NCI-H446 (cell line): ENCODE measurements around the gene LIM2.
"Not testable (repeated sequence)": the region's sequence is repeated elsewhere in the genome, so short reads cannot be mapped to it uniquely, and the experiment has no call there.

Source experiments
- DNase-seq, 2 experiments: peaks; one replicate each; lab custom pipeline; 2025; lab: John Stamatoyannopoulos, UW

The LIM2 gene, protein sequence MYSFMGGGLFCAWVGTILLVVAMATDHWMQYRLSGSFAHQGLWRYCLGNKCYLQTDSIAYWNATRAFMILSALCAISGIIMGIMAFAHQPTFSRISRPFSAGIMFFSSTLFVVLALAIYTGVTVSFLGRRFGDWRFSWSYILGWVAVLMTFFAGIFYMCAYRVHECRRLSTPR

DNA sequence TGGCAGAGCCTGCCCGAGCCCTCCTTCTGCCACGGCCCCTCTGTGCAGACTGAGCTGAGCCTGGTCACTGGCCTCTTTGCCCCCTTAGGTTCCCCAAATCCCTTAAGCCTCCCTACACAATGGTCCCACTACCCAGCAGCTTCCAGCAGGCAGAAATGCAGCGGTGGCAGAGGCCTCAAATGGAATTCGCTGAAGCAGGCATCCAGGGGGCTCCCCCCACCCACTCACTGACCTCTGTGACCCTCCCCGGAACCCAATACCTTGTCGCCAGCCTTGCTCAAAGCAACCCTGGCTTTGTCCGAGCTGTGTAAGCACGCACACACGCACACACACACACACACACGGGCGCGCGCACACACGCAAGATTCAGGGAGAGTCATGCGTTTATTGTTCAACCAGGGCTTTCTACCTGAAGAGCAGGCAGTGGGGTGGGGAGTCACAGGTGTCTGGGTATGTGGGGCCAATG is at the start of gene LIM2:
TSS of gene LIM2 (minus strand) at position 51 of the 466 bp plus-strand sequence. CDS start 531 bp downstream, outside the sequence.
- no peak for DNase-seq

DNA sequence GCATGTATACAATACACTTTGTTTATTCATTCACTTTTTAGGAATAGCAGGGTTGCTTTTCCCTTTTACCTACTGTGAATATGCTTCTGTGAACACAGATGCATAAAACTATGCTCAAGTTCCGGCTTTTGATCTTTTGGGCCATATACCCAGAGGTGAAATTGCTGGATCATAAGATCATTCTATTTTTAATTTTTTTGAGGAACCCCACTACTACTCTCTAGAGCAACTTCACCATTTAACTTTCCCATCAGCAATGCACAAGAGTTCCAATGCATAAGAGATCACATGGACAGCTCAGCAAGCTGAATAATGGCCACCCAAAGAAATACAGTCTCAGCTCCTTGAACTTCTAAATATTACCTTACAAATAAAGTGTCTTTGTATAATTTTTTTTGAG is 46.7 kb upstream of the LIM2 start:
- no peak for DNase-seq

DNA sequence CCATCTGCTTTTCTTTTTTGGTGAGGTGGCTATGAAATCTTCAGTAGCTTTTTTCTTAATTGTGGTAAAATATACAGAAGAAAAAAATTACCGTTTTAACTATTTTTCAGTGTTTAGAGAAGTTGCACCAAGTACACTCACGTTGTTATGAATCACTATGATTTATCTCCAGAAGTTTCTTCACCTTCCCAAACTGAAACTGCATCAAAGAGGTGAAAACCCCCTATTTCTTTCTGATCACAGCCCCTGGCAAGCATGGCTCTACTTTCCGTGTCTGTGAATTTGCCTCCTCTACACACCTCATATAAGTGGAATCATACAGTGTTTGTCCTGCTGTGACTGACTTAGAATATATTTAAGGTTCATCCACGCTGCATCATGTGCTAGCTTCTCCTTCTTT is 45.3 kb upstream of the LIM2 start:
- DNase-seq: no peak

DNA sequence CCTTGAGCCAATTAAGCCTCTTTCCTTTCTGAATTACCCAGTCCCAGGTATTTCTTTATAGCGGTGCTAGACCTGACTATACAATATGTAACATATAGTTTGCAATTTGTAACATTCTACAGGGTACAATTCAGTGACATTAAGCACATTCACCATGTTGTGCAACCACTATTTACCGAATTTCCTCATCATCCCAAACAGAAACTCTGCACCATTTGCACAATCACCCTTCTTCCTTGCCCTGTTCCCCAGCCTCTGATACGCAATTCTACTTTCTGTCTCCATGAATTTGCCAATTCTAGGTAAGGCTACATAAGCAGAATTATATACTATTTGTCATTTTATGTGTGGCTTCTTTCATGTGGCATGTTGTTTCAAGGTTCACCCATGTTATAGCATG is 43.4 kb upstream of the LIM2 start:
- DNase-seq: no peak

DNA sequence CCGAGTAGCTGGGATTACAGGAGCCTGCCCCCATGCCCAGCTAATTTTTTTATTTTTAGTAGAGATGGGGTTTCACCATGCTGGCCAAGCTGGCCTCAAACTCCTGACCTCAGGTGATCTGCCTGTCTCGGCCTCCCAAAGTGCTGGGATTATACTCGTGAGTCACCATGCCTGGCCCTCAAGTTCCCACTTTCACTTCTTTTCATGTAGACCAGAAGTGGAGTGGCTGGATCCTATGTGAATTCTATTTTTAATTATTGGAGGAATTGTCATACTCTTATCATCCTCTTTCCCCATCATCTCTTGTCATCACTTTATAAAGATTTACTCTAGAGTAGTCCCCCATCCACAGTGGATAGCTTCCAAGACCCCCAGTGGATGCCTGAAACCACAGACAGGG is 42.4 kb upstream of the LIM2 start:
- no peak for DNase-seq

DNA sequence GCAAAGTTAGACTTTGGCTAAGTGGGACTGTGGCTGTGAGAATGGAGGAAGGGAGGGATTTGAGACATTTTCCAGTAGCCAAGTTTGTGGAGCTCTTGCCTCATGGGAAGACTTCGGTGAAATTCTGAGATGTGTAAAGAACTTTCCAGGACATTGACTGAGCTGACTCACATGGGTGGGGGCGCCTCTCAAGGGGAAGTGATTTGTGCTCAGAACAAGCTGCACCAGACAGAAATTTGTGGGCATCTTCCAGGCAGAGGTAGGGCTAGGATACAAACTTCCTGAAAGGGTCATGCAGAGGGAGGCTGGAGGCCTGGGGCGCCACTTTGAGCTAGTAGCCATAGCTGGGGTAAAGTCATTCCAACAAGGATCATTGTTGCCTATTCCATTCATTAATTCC is 39.4 kb upstream of the LIM2 start:
- no peak for DNase-seq

DNA sequence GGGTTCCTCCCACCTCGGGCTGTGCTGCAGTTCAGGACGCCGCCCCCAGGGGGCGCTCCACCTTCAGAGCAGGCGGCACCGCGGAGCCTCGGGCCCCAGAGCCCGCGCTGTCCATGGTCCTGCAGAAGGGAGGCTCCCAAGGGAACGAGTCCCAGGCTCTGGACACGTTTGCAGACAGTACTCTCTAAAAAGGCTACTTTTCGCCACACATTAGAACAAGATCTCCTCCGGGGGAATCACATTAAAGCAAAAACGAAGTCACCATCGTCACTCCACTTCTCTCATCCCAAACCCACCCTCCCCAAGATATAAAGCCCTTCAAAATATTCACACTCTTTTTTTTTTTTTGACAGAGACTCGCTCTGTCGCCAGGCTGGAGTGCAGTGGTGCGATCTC is 34.3 kb upstream of the LIM2 start:
- peak; percentile 21 to 69 for DNase-seq

DNA sequence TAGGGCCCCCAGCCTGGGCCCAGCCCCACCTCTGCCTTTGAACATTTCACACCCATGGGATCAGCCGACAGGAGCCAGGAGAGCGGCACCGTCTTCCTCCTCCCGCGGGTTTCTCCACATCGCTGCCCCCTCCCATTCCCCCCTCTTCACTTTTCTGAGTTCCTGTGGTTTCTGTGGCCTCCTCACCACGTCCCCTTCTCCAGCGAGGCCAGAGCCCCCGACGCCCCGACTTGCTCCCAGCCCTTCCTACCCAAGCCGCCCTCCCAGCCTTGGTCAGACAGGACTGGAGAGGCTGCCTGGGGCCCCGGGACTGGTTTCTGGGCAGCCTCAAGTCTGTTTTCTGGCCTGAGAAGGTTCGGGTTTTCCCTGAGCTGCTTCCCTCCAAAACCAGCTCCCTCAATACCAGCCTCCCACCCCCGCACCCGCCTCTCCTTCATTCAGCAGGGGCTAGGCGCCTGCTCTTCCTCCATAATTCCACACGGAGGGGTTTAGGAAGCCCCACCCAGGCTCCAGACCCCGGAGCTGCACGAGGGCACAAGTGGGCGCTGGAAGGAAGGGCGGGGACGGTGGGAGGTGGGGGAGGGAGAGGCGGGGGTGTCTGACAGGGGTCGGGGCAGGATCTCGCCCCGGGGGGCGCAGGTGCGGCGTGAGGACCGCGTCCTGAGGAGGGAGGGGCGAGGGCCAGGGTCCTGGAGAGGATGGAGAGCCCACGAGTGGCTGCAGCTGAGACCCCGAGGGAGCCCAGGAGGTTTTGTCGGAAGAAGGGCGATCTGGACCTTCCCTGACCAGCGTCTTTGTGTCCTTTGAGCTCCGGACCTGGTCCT is 33.7 kb upstream of the LIM2 start:
- DNase-seq: no peak

DNA sequence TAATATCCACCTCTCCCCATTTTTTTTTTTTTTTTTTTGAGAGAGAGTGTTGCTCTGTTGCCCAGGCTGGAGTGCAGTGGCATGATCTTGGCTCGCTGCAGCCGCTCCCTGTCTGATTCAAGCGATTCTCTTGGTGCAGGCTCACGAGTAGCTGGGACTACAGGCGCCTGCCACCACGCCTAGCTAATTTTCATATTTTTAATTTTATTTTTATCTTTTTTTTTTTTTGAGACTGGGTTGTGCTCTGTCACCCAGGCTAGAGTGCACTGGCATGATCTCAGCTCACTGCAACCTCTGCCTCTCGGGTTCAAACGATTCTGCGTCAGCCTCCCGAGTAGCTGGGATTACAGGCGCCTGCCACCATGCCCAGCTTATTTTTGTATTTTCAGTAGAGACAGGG is 32.7 kb upstream of the LIM2 start:
- not testable (repeated sequence) for DNase-seq

DNA sequence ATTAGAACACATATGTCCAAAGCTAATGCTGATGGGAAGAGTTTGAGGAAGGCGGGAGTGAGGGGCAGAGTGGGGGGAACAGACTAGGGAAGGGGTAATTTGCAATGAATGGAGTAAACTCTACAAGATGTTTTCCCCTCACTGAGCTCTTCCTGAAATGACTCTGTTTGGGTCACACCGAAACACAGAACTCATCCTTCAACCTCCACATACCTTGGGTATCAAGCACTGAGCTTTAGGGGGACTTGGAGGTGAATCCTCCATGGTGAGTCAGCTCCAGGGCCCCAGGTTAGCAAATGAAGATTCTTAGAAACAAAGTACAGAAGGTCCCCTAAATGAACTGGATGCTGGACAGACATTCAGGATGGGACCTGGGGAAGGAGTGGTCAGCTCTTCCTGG is 30.9 kb upstream of the LIM2 start:
- DNase-seq: no peak

DNA sequence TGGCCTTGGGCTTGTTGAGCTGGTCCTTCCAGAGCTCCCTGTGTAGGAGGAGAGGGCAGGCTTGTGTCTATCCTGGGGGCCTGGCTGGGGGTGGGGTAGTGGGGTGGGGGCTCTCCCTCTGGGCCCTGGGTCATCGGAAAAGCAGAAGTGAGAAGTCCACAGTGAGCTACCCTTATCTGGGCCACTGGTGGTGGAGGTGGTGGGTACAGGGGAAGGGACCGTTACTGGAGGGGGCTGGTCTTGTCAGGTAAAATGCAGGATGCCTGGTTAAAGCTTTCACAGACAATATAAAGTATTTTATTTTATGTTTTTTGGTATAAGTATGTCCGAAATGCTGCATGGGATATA is 30.0 kb upstream of the LIM2 start:
- DNase-seq: no peak

DNA sequence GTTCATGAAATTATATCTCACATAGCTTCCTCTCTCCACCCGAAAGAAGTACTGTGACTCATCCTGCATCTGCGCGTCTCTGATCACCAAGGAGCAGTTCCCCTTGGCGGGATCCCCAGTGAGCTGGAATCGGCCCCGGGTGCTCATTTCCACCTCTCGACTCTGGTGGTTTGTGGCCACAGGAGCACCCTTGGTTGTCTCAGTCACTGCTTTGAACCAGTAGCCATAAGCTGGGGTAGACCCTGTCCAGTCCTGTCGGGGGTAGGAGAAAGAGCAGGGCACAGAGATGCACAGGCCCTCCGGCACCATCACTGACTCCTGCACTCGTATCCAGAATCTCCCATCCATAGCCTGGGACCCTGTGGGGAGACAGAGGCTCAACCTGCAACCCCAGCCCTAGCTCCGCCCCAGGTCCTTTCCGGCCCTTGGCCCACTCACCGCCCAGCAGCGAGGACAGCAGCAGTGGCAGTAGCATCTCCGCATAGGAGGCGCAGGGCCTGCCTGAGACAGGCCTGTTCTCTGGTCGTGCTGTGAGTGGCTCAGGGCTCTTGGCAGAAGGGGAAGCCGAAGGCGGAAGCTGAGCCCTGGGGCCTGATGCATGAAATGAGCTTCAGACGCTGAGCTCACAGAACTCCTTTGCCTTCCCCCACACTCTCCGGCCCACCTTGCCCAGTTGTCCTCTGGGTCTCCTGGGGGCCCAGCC is 29.5 kb upstream of the LIM2 start, which contains the start of gene SIGLEC10:
TSS of gene SIGLEC10 (minus strand) at position 536 of the 703 bp plus-strand sequence. CDS start at position 475, 61 bp downstream.
- no peak for DNase-seq

DNA sequence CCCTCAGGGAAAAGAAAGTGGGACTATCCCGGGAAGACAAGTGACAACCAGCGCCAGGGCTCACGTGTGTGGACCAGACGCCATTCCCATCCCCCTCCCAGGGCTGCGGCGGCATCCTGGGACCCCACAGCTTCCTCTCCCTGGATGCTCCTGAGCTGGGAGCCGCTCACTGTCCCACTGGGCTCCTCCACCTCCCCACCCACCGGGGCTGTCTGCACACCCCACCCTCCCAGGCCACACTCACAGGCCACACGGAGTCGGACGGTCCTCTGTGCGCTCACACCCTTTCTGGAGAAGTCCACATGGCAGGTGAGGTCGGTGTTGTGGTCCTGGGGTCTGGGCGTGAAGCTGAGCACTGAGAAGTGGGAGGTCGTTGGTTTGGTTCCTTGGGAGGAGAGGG is 28.6 kb upstream of the LIM2 start:
- not testable (repeated sequence) for DNase-seq

DNA sequence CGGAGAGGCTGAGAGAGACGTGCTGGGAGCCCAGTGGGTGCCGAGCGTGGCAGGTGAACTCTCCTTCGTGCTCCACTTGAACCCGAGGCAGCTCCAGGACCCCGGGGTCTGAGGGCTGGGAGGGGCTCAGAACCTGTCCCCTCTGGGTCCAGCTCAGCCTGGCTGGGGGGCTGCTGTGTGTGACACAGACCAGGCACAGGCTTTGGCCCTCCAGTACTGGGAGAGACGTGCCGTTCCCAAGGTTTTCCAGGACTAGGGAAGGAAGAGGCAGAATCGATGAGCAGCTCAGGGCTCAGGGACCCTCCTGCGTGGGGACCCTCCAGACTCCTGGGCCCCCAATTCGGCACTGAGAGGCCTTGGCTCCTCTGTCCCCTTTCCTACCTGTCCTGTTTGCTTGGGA is 27.4 kb upstream of the LIM2 start:
- no peak for DNase-seq

DNA sequence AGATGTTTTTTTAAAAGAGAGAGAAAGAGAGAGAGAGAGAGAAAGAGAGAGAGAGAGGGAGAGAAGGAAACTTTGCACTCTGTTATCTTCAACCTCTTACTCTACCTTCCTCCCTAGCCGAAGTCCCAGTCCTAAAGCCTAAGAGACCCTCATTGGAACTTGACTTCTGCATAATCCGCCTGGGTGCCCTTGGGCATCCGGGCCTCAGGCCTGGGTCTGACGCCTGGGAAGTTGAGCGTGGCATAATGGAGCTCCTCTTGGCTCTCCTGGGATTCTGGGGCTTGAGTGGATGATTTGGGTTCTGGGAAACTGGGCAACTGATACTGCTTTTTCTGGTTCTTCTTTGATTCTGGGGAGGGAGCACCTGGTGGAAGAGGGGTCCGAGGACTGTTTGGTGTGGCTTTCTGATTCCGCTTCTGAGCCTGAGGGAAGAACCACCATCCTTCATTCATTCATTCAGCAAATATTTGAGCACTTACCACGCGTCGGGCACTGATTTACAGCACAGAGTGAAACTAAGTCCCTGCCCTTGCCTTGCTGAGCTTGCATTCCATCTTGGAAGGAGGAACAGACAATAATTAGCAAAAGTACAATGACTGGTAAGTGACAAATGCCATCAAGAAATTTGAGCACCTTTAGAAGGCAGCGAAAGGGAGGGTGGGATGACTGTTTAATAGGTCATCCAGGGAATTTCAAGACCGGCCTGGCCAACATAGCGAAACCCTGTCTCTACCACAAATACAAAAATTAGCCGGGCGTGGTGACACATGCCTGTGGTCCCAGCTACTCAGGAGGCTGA is 23.4 kb upstream of the LIM2 start:
- no peak for DNase-seq

DNA sequence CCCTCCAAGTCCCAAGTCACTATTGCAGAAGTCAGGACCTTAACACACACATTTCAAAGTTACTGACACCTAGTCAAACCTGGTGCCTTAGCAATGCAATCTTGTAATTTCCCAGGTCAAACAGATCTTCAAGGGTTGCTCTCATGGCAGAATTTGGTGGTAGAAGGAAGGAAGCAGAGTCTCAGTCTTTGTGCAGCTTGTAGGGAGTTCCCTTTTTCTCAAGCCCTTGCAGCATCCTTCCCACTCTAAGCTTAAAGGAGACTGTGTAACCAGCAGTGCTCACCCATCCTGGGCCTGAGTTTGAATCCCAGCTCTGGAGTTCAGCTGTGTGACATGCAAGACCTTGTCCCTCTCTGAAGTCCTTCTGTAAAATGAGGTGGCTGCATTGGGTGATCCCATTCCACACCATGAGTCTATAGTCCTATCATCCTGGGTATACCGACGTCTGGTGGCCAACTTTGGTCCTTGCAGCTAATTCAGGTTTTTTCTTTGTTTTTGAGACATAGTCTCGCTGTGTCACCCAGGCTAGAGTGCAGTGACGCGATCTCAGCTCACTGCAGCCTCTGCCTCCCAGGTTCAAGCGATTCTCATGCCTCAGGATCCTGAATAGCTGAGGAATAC is 19.8 kb upstream of the LIM2 start:
- no peak for DNase-seq

DNA sequence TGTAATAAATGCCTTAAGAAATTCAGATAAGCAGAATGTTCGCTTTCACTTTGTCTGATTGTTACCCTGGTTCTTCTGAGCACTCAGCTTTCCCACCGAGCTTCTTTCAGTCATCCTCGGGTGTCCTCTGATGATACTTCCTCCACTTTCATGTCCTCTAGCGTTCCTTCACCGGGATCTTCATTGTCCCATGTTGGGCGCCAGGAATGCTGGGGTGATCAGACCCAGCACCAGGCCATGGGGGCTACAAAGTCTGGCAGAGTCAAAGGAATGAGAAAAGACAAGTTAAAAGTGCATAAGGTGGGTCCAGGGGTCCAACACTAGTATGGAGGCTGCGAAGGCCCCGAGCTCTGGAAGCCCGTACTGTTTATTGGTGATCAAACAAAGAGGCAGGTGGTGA is 14.3 kb upstream of the LIM2 start:
- DNase-seq: no peak

DNA sequence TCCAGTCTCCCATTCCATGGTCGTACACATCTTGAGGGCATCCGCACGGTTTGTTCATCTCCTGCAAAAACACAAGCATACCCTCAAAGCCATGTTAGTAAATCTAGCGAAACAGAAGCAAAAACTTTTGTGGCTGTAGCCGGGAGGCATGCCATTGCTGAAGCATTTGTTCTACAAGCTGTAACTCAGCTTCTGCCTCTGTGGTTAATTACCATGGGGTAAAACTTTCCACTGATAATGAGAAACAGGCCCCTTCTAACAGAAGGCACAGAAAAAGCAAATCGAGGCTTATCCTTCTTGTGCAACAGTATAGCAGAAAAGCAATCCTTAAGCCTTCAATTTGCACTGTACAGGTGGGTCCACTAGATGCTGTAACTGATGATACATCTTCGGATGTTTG is 12.2 kb upstream of the LIM2 start:
- DNase-seq: not testable (repeated sequence)

DNA sequence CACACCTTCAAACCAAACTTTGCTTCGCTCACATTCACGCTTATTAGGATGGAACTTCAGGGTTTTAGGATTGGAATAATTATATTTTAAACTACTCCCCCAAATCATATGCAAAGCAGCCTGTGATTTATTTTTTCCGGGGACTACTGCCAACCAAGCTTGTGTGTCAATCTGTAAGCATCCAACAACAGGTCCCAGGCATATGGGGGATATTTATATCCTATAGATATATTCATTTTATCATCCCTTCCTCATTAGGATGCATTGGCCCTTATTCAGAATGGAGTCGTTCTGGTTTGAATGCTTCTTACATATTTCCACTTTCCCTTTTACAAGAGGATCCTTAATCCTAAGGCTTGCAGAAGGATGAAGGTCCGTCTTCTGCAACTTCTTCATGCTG is 11.5 kb upstream of the LIM2 start:
- DNase-seq: no peak

DNA sequence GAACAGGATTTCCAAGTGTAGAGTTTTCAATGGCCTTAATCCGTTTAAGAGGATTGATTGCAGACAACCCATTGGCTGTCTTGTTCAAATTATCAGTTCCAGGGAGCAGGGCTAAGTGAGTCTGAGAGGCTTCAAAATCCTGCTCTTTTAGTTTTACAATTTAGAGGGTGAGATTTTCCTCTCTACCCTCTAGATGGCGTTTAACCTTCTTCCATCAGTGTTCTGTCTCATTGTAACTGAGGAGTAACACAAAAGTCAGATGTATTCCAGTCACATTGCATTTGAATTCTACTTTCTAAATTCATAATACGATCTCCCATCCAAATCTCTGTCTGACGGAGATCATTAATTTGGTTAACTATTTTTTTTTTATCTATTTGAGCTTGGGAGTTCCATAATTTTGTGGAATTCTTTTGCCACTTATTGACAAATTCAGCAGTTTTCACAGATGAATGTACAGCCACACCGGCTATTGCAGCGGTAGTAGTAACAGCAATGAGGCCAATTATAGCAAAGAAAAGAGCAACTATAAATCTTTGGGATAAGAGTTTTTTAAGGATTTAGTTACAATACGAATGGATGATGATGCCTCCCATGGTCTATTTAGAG is 10.4 kb upstream of the LIM2 start:
- peak in 1 of 2 experiments; percentile 8 for DNase-seq

DNA sequence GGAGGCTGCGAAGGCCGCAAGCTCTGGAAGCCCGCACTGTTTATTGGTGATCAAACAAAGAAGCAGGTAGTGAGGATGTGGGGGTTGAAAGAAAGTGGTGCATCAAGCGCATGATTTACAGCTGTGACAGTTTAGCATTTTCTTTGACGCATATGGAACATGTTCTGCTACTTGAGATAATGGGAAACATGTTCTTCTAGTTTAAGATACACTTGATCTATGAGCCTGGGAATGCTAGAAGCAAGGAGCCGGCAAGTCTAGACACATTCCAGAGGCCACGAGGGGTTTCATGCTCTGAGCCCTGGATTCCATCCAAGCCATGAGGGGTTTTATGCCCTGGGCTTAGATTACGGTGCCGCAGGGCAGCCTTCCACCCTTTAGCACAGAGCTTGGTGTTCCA is 9.7 kb upstream of the LIM2 start:
- DNase-seq: not testable (repeated sequence)
